HG03064 (cell line): ENCODE data around the gene KANTR.
A peak's percentile ranks its signal among the peaks of the same experiment; 100 is the strongest.

ENCODE experiments used
- ATAC-seq: cut with Tn5 transposase; IDR thresholded peaks from one replicate; pipeline ENCODE4 v1.9.1; 2021; ENCODE audit warnings: low read depth; ENCODE audit not compliant: unreplicated experiment

Gene KANTR

DNA sequence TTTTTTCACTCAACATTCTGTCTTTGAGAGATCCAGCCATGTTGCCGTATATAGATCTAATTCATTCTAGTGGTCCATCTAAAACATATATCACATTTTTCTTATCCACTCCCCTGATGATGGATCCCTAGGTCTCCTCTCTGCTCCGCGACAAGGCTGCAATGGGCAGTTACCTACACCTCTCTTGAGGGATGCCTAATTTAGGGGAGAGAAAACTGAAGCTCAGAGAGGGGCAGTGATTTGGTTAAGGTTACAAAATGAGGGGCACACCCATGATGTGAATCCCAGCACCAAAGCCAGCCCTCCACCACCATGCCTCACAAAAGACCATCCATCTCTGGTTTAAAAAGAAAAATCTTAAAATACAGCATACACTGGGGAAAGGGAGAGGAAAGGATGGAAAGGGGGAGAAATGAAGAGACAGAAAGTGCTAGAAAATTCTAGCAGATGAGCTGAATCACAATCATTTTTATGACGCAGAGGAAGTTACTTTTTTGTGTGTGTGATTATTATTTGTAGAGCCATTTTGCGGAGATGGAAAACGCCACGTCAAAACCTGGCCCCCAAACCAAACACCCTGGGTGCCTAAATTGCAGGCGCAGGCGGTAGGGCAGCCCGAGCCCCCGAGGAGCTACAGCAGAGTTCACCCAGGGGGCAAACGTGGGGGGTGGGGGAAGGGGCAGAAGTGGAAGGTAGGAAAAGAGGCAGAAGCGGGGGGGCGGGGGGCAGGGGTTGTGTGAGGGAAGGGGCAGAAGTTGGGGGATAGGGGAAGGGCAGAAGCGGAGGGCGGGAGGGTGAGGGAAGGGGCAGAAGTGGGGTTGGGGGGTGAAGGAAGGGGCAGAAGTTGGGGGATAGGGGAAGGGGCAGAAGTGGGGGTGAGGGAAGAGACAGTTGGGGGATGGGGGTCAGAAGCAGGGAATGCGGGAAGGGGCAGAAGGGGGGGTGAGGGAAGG, 13.0 kb upstream of the KANTR start:
- no peak for ATAC-seq

- ATAC-seq, result peak; percentile 87
Measured at GRCh38 chrX:53081925-53082772, 11.8 kb upstream of the KANTR start, which contains the start of gene TSPYL2. Gene TSPYL2, plus strand, starts transcription at chrX:53082367. Its CDS starts 132 bp downstream, at chrX:53082499.

- ATAC-seq, result peak; percentile 15
Measured at GRCh38 chrX:53082773-53083616, 10.9 kb upstream of the KANTR start.

DNA sequence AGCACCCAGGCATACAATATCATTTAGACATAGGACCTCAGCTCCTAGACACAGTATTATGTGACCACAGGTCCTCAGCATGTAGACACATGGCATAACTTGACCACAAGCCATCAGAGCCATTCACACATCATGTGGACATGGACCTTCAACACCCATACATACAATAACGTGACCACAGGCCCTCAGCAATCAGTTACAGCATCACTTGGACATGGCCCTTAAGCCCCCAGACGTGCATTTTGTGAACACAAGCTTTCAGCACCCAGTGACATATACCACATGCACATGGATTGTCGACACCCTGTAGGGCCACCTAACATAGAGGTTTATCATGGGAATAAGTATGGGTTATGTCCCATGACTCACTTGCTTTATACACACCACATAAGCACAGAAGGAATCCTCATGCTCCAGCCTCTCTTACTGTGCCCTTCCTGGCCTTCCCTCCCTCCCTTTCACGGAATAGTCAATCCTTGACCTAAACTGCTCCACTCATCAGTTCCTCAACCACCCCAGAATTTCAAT, 9.8 kb upstream of the KANTR start:
- no peak for ATAC-seq

DNA sequence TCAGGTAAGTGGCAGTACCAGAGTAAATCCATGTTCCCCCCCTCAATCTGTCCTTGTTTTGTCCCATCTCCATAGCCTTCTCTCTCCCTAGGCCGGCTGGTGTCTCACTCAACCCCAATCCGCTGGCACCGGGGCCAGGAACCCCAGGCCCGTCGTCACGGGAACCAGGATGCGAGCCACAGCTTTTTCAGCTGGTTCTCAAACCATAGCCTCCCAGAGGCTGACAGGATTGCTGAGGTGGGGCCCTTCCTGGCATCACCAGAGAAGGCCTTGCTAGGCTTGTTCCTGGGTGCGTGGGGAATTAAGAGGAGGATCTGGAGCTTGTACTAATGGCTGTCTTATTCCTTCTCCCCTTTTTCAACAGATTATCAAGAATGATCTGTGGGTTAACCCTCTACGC, 9.1 kb upstream of the KANTR start:
- ATAC-seq, result no peak

GRCh38 chrX:53085661-53086229, 8.2 kb upstream of the KANTR start:
- no peak for ATAC-seq

GRCh38 chrX:53086464-53086863, 7.5 kb upstream of the KANTR start:
- ATAC-seq, result no peak

GRCh38 chrX:53087388-53087831, 6.5 kb upstream of the KANTR start:
- ATAC-seq, result no peak

- no peak for ATAC-seq
Measured at GRCh38 chrX:53088136-53088974, 5.6 kb upstream of the KANTR start.

DNA sequence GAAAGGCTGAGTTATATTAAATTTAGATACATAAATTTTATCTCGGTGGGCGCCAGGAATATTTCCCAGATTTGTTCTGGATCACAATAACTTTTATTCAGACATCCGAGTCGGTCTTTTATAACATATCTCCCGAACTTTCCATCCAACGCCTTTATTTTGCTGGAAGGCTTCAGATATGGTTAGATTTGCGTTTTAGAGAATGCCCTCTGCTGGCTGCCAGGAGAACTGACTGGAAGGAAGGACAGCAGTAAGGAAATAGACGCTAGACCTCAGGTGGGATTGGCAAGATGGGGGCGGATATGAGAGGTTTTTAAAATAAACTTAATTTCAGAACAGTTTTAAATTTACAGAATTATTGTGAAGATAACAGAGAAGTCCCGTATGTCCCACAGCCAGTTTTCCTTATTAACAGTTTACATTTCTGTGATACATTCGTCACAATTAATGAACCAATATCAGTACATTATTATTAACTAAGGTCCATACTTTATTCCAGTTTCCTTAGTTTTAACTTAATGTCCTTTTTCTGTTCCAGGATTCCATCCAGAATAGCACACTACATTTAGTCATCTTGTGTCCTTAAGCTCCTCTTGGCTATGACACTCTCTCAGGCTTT, 4.6 kb upstream of the KANTR start:
- no peak for ATAC-seq

DNA sequence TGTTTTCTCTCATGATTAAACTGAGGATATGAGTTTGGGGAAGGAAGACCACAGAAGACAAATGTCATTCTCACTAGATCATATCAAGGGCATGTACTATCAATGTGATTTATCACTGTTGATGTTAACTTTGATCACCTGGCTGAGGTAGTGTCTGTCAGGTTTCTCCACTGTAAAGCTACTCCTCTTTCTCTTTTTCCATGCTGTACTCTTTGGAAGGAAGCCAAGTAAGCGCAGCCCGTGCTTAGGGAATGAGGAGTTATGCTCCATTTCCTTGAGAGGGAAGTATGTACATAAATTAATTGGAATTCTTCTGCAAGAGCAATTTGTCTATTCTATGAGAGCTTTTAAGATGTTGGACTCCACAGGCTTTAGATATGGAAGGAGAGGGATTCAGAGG, 4.0 kb upstream of the KANTR start:
- no peak for ATAC-seq

GRCh38 chrX:53091354-53091753, 2.6 kb upstream of the KANTR start:
- ATAC-seq, result no peak

DNA sequence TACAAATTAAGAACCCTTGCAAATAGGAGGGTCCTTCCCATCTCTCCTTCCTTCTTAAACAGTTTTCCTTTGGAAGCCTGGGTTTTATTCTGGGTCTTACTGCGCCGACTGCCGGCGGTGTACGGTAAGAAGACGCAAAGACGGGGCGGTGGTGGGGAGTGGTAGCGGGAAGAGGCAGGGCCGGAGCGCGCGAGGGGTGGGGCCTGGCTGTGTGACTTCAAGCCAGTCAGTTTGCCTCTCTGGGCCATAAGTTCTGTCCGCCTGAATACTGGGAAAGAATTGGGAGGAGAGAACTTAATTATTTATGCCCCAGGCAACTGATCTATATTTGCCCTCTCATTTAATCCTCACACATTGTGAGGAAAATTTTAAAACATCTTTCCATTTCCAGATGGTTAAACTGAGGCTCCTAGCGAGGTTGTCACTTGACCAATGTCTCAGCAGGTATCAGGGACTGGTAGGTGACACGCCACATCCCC, 726 bp upstream of the KANTR start:
- ATAC-seq, result peak; percentile 43

GRCh38 chrX:53094582-53094905, 602 bp downstream of the KANTR start:
- ATAC-seq, result no peak

GRCh38 chrX:53095796-53096195, 1.9 kb downstream of the KANTR start:
- ATAC-seq, result no peak

- ATAC-seq, result no peak
Measured at GRCh38 chrX:53114864-53115549, 21.1 kb downstream of the KANTR start.

DNA sequence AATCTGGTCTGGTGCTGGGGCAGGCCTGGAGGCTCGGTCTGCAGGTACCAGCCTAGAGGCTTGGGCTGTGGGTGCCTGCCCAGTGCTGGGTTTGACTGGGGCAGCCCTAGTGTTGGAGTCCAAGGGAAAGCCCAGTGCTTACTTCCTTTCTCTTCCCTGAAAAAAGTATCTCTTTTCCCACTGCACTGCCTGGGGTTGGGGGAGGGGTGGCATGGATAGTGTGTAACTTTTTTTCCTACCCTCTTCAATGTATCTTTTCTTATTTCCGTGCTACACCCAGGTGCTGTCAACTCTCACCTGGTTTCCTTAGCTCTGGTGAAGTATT, 21.6 kb downstream of the KANTR start:
- ATAC-seq, result no peak

DNA sequence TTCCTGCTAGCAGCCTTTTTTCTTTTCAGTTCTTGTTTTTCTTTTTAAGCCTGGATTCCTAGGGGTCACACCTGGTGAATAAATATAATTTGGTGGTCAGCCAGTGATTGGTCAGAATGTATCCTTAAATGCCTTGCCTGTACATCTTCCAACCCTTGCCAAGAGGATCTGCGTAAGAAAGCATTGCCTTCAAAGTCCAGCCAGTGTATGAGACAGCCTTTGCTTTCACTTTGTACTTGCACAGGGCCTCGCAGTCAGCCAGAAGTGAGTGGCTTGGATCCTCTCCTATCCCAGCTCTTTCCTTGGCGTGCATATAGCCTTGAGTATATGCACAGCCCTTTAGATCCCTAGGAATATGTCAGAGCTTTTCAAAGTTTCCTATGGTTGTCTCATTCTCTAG, 22.2 kb downstream of the KANTR start:
- no peak for ATAC-seq
